Measurements from ENCODE around the gene PLEKHA1. TPM values are rescaled to one million over a fixed set of nuclear protein-coding genes. Genes with fewer than 3 reads are reported as not detected.

The PLEKHA1 gene
- total RNA-seq, 4 donors from 2014 or later, result 19.2 to 52.2 (median 35.0) TPM

DNA sequence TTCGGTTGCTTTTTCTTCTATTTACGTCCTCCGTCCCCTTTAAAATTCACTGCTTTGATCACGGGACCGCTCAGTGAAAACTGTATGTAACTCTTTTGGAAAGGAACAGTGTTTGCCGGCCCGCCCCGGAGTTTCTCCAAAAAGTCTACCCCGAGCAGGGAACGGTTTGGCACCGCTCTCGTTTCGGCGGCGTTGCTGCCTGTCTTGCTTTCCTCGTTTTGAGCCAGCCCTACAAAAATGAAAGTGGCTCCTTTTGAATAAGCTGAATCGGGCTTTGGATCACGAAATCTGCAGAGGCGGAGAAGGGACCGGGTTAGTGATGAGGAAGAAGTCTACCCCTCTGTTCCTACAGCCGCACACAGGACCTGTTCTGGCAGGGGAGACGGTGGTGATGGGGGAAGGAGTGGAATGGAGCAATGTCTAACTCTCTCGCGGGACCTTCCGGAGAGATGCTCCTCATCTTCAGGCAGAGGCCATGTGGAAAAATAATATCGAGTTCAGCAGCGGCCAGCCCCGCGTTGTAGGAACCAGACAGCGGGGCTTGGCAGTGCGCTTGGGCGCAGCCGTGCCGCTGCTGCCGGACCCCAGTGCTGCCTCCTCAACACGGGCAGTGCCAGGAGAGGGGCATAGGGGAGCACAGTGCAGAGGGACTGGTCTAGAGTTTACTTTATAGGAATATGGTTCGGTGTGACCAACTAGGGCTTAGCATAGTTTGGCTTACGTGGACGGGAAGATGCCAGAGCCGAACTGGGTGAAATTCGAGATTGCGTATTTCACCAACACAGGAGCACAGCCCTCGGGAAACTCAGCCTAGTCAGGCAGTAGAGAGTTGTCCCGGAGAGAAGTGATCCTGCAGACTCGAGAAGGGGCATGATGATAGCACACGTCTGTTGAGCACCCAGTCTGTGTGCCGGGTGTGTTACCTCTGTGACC, 88.3 kb downstream of the PLEKHA1 start:
- Histone ChIP-seq H3K27me3 (no peaks in the 10 kb centered on the region), H3K4me3 (peak overlapping the region; percentile 54 to 93 (median 78)), H3K9me3 (no peaks in the 10 kb centered on the region), H3K4me1 (peaks cover 0 to 50% (median 14%) of the 10 kb centered on the region in 4 donors), H3K27ac (peak overlapping the region; percentile 57 to 90 (median 82)), H3K36me3 (no peaks in the 10 kb centered on the region)
- TF ChIP-seq POLR2A (IDR thresholded peaks at IDR 0.05) (no peak), EP300 (IDR thresholded peaks at IDR 0.05) (peak in 1 of 2 donors; percentile 47)
- TF ChIP-seq, protein P1, sequence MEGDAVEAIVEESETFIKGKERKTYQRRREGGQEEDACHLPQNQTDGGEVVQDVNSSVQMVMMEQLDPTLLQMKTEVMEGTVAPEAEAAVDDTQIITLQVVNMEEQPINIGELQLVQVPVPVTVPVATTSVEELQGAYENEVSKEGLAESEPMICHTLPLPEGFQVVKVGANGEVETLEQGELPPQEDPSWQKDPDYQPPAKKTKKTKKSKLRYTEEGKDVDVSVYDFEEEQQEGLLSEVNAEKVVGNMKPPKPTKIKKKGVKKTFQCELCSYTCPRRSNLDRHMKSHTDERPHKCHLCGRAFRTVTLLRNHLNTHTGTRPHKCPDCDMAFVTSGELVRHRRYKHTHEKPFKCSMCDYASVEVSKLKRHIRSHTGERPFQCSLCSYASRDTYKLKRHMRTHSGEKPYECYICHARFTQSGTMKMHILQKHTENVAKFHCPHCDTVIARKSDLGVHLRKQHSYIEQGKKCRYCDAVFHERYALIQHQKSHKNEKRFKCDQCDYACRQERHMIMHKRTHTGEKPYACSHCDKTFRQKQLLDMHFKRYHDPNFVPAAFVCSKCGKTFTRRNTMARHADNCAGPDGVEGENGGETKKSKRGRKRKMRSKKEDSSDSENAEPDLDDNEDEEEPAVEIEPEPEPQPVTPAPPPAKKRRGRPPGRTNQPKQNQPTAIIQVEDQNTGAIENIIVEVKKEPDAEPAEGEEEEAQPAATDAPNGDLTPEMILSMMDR (IDR thresholded peaks at IDR 0.05), result no peak
- WGBS, 2 donors, result 7 to 13% methylated on average over 42 to 47 of the region's 47 CpGs
- DNase-seq (ENCODE audit: low spot score in 2 of 2), result peak in 1 of 2 donors; percentile 60

DNA sequence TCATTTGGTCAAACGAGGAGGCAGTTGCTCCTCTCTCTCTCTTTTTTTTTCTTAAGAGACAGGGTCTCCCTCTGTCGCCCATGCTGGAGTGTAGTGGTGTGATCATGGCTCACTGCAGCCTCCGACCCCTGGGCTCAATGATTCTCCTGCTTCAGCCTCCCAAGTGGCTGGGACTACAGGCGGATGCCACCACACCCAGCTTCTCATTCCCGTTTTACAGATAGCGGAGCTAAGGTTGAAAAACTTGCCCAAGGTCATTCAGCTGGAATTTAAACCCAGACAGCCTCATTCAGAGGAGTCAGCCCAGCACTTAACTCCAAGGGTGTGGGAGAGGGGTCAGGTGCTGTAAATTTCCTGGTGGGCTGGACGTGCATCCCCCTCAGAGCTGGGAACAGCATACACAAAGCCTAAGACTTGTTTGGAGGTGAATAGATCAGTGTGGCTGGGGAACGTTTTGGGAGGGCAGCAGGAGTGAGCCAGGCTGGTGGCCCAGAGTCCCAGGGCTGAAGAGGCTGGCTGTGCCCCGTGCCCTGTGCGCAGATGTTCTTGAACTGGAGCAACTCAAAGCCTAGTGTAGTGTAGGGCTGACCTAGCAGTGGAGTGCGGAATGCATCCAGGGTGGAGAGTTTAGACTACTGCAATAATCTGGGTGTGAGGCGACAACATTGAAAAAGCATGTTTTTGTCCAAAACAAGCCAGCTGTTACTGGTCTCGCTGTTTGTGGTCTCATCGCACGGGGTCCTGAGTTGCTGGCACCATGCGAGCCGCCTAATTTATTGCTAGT, 89.2 kb downstream of the PLEKHA1 start:
- peak overlapping the region in 2 of 4 donors; percentile 89 to 90 for H3K27ac ChIP-seq
- 77 to 79% methylated on average over 17 of the region's 17 CpGs for WGBS, 2 donors
- H3K36me3 ChIP-seq, result no peaks in the 10 kb centered on the region
- H3K4me1 ChIP-seq, result peaks cover 0 to 50% (median 14%) of the 10 kb centered on the region in 4 donors
- H3K27me3 ChIP-seq, result no peaks in the 10 kb centered on the region
- DNase-seq (ENCODE audit: low spot score in 2 of 2), result no peak
- H3K9me3 ChIP-seq, result no peaks in the 10 kb centered on the region
- TF ChIP-seq POLR2A (IDR thresholded peaks at IDR 0.05) (no peak), EP300 (IDR thresholded peaks at IDR 0.05) (no peak)
- TF ChIP-seq, protein P1 (IDR thresholded peaks at IDR 0.05), result no peak
- H3K4me3 ChIP-seq, result peak overlapping the region; percentile 54 to 93 (median 78)

DNA sequence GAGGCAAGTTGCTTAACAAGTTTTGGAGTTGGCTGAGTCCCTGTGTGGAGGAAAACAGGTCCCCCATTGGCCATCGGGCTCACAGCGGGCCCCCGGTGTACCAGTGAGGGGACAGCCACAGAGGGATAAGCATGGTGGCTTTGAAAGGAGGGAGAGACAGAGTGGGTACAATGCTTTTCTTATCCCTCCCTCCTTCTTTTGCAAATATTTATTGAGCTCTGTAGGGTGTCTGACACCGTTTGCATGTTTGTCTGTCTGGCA, 89.7 kb downstream of the PLEKHA1 start:
- Histone ChIP-seq H3K36me3 (no peaks in the 10 kb centered on the region), H3K9me3 (no peaks in the 10 kb centered on the region), H3K27ac (no peak overlapping the region), H3K27me3 (no peaks in the 10 kb centered on the region), H3K4me1 (peaks cover 0 to 50% (median 15%) of the 10 kb centered on the region in 4 donors), H3K4me3 (no peak overlapping the region)
- WGBS, 2 donors, result 86 to 89% methylated on average over 4 of the region's 4 CpGs
- DNase-seq (ENCODE audit: low spot score in 2 of 2), result no peak
- TF ChIP-seq EP300 (IDR thresholded peaks at IDR 0.05) (no peak), POLR2A (IDR thresholded peaks at IDR 0.05) (no peak)
- TF ChIP-seq, protein P1 (IDR thresholded peaks at IDR 0.05), result no peak

DNA sequence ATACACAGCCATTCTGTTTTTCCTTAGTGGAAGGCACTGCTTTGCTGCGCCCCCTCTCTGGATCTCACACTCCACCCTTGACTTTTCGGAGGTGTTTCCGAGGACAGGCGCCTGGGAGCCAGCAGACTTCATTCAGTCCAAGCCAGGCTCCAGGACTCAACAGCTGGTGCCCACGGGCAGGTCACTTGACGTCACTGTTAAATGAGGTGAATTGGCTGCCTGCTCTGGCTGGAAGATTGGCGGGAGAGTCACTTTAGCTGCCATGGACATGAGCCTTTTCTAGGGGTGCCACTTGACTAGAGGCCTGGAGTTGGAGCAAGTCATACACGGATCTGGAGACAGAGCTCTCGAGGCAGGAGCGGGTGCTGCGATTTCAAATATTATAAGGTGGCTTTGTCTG, 90.1 kb downstream of the PLEKHA1 start:
- TF ChIP-seq, protein P1 (IDR thresholded peaks at IDR 0.05), result no peak
- no peak for TF ChIP-seq POLR2A (IDR thresholded peaks at IDR 0.05)
- no peak for TF ChIP-seq EP300 (IDR thresholded peaks at IDR 0.05)
- no peak for DNase-seq (ENCODE audit: low spot score in 2 of 2)
- Histone ChIP-seq H3K36me3 (no peaks in the 10 kb centered on the region), H3K27ac (no peak overlapping the region), H3K9me3 (no peaks in the 10 kb centered on the region), H3K4me1 (peaks cover 0 to 52% (median 19%) of the 10 kb centered on the region in 4 donors), H3K27me3 (no peaks in the 10 kb centered on the region), H3K4me3 (no peak overlapping the region)
- 91 to 93% methylated on average over 11 of the region's 11 CpGs for WGBS, 2 donors

Measured in tibial nerve (tissue), 4 donors.